Lower leg skin (tissue), 3 donors: ENCODE data around the gene NCOR2.

ENCODE experiments used
- CTCF ChIP-seq, 3 donors: fragments of 450-650 bp; IDR thresholded peaks; one replicate each; pipeline ENCODE4 v1.5.1; 2016; ENCODE audit warnings: antibody characterized with exemption in 3 of 3, mild to moderate bottlenecking in 3 of 3, moderate library complexity in 2 of 3
- POLR2A ChIP-seq, 2 donors: fragments of 450-650 bp; IDR thresholded peaks; one replicate each; pipeline ENCODE4 v1.6.1; 2016 to 2017; ENCODE audit warnings: antibody characterized with exemption in 2 of 2, mild to moderate bottlenecking in 1 of 2, moderate library complexity in 1 of 2

DNA sequence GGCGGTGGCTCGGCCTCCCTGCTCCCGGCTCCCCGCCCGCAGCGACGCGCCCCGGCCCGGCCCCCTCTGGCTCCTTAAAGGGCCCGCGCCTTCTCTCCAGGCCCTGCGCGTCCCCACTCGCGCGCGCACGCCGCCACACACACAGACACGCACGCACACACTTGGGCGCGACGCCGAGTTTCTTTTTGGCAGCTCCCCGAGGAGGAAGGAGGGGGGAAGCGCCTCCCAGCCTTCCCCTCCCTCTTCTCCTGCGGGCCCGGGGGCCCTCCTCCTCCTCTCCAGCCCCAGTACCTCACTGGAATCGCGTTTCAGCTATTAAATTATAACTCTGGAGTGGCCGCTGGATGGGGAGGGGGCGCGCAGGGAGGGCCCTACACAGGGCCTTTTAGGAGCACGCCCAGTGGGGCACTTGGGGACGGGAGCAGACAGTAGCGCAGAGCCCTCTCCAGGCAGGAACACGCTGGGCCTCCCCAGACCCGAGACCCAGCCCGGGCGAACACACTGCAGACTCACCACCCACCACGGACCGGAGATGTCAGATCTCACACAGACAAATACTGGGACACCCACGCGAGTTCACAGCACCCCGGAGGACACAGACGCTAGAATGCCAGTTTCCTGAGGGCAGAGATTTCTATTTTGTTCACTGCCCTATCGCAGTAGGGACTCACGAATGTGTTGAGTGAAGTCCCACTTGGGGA is 411 bp upstream of the NCOR2 start:
- no peak for TF ChIP-seq CTCF (IDR thresholded peaks at IDR 0.05)
- TF ChIP-seq POLR2A (IDR thresholded peaks at IDR 0.05): no peak
